H9 (cell line): Measurements from ENCODE around the gene EPB41. TPM values are rescaled to one million over a fixed set of nuclear protein-coding genes. Genes with fewer than 3 reads are reported as not detected.

Experiments
- DNase-seq: peaks from one replicate; pipeline ENCODE4 v3.0.0-alpha.2; 2017
- H2AFZ ChIP-seq: one replicate; pipeline ENCODE4 v1.6.1; 2013; ENCODE audit warnings: mild to moderate bottlenecking, low read length, control low read depth, moderate library complexity
- H2AK5ac ChIP-seq: 2 replicates; pipeline ENCODE4 v1.6.1; 2013; ENCODE audit warnings: low read length, control low read depth, mixed read lengths; ENCODE audit not compliant: insufficient read length
- H2BK120ac ChIP-seq: one replicate; pipeline ENCODE4 v1.6.1; 2013; ENCODE audit warnings: low read depth, mild to moderate bottlenecking, low read length, control low read depth, inconsistent platforms; ENCODE audit not compliant: poor library complexity, severe bottlenecking
- H2BK12ac ChIP-seq: 2 replicates; pipeline ENCODE4 v1.6.1; 2013; ENCODE audit warnings: low read length, control low read depth, mixed read lengths, low read depth; ENCODE audit not compliant: insufficient read length
- H2BK15ac ChIP-seq: 2 replicates; pipeline ENCODE4 v1.6.1; 2013; ENCODE audit warnings: low read depth, low read length, control low read depth
- H2BK20ac ChIP-seq: one replicate; pipeline ENCODE4 v1.6.1; 2013; ENCODE audit warnings: low read depth, mild to moderate bottlenecking, low read length, control low read depth, inconsistent platforms; ENCODE audit not compliant: poor library complexity, severe bottlenecking
- H2BK5ac ChIP-seq: 2 replicates; pipeline ENCODE4 v1.6.1; 2013; ENCODE audit warnings: low read length, control low read depth, mixed read lengths; ENCODE audit not compliant: insufficient read length
- H3K14ac ChIP-seq: 2 replicates; pipeline ENCODE4 v1.6.1; 2013; ENCODE audit warnings: low read length, control low read depth; ENCODE audit not compliant: insufficient read depth
- H3K18ac ChIP-seq: 2 replicates; pipeline ENCODE4 v1.6.1; 2013; ENCODE audit warnings: low read depth, mild to moderate bottlenecking, mixed read lengths, low read length, control low read depth; ENCODE audit not compliant: insufficient read length
- H3K23ac ChIP-seq: 2 replicates; pipeline ENCODE4 v1.6.1; 2013; ENCODE audit warnings: low read length, control low read depth, mixed read lengths, low read depth; ENCODE audit not compliant: insufficient read length
- H3K23me2 ChIP-seq: 2 replicates; pipeline ENCODE4 v1.6.1; 2013; ENCODE audit warnings: low read depth, mild to moderate bottlenecking, mixed read lengths, low read length, control low read depth; ENCODE audit not compliant: insufficient read length, poor library complexity, severe bottlenecking
- H3K27ac ChIP-seq: 2 replicates; pipeline ENCODE4 v1.5.1; 2013; ENCODE audit warnings: low read length, control low read depth, mixed read lengths, low read depth; ENCODE audit not compliant: insufficient read length
- H3K27me3 ChIP-seq: 2 replicates; pipeline ENCODE4 v1.6.1; 2013; ENCODE audit warnings: low read length, control low read depth, inconsistent platforms; ENCODE audit not compliant: insufficient read depth
- H3K4ac ChIP-seq: 2 replicates; pipeline ENCODE4 v1.6.1; 2013; ENCODE audit warnings: low read depth, mild to moderate bottlenecking, control low read depth, inconsistent platforms, low read length, moderate library complexity
- H3K4me1 ChIP-seq: 2 replicates; pipeline ENCODE4 v1.6.1; 2013; ENCODE audit warnings: low read length, control low read depth, inconsistent platforms; ENCODE audit not compliant: insufficient read depth
- H3K4me2 ChIP-seq: 2 replicates; pipeline ENCODE4 v1.6.1; 2013; ENCODE audit warnings: low read length, control low read depth, mixed read lengths; ENCODE audit not compliant: insufficient read length, insufficient read depth
- H3K56ac ChIP-seq: 2 replicates; pipeline ENCODE4 v1.6.1; 2013; ENCODE audit warnings: low read depth, mild to moderate bottlenecking, mixed read lengths, low read length, control low read depth; ENCODE audit not compliant: insufficient read length
- H3K79me1 ChIP-seq: 2 replicates; pipeline ENCODE4 v1.6.1; 2013; ENCODE audit warnings: low read depth, mild to moderate bottlenecking, moderate library complexity, low read length, control low read depth, inconsistent platforms; ENCODE audit not compliant: insufficient read depth, poor library complexity, severe bottlenecking
- H3K79me2 ChIP-seq: 2 replicates; pipeline ENCODE4 v1.6.1; 2013; ENCODE audit warnings: low read length, control low read depth, inconsistent platforms; ENCODE audit not compliant: insufficient read depth
- H3K9ac ChIP-seq: 2 replicates; pipeline ENCODE4 v1.6.1; 2013; ENCODE audit warnings: low read length, control low read depth, mixed read lengths; ENCODE audit not compliant: insufficient read length; ENCODE audit errors: extremely low read depth
- H3K9me3 ChIP-seq: one replicate; pipeline ENCODE4 v1.6.1; 2013; ENCODE audit warnings: low read depth, low read length, inconsistent platforms; ENCODE audit not compliant: control insufficient read depth
- H3T11ph ChIP-seq: one replicate; pipeline ENCODE4 v1.6.1; 2013; ENCODE audit warnings: mild to moderate bottlenecking, low read length, control low read depth, inconsistent platforms
- H4K20me1 ChIP-seq: one replicate; pipeline ENCODE4 v1.6.1; 2013; ENCODE audit not compliant: control insufficient read depth, insufficient read length, insufficient read depth
- H4K5ac ChIP-seq: 2 replicates; pipeline ENCODE4 v1.6.1; 2013; ENCODE audit warnings: low read depth, mild to moderate bottlenecking, mixed read lengths, low read length, control low read depth; ENCODE audit not compliant: insufficient read length
- H4K8ac ChIP-seq: replicated peaks from 2 replicates; pipeline ENCODE4 v1.6.1; 2013; ENCODE audit warnings: low read length, control low read depth, mixed read lengths, low read depth; ENCODE audit not compliant: insufficient read length
- H4K91ac ChIP-seq: 2 replicates; pipeline ENCODE4 v1.6.1; 2013; ENCODE audit warnings: low read depth, mild to moderate bottlenecking, moderate library complexity, mixed read lengths, low read length, control low read depth; ENCODE audit not compliant: insufficient read length
- H3K27ac Mint-ChIP-seq, 3 experiments: 2 replicates in 2 of 3; 3 replicates in 1 of 3; pipeline ENCODE4 v1.8.0; 2020 to 2021; ENCODE audit warnings: mixed read lengths in 3 of 3, mild to moderate bottlenecking in 1 of 3, moderate library complexity in 1 of 3
- H3K27me3 Mint-ChIP-seq: 2 replicates; pipeline ENCODE4 v1.8.0; 2021; ENCODE audit warnings: low read depth, mild to moderate bottlenecking, moderate library complexity, mixed read lengths
- H3K36me3 Mint-ChIP-seq, 3 experiments: 2 replicates in 2 of 3; 3 replicates in 1 of 3; pipeline ENCODE4 v1.8.0; 2020 to 2021; ENCODE audit warnings: low read depth in 3 of 3, mixed read lengths in 3 of 3; ENCODE audit not compliant: insufficient read depth in 1 of 3
- H3K4me1 Mint-ChIP-seq, 2 experiments: 2 replicates each; pipeline ENCODE4 v1.8.0; 2020; ENCODE audit warnings: mixed read lengths in 2 of 2
- H3K4me3 Mint-ChIP-seq, 2 experiments: 2 replicates in 1 of 2; 3 replicates in 1 of 2; pipeline ENCODE4 v1.8.0; 2020 to 2021; ENCODE audit warnings: mild to moderate bottlenecking in 2 of 2, mixed read lengths in 2 of 2, moderate library complexity in 1 of 2
- H3K9me3 Mint-ChIP-seq, 2 experiments: 2 replicates in 1 of 2; 3 replicates in 1 of 2; pipeline ENCODE4 v1.8.0; 2020; ENCODE audit warnings: mild to moderate bottlenecking in 2 of 2, mixed read lengths in 2 of 2, moderate library complexity in 1 of 2
- CTCF ChIP-seq: fragments of 200-600 bp; sonication (generic); conservative IDR thresholded peaks from 3 replicates; pipeline ENCODE4 v1.8.0; 2021; ENCODE audit warnings: antibody characterized with exemption, mild to moderate bottlenecking
- total RNA-seq: library from RNA; stranded (reverse); gene quantifications from 2 replicates; pipeline ENCODE4 v1.2.1, GENCODE V29; 2021

The EPB41 gene
- total RNA-seq, 1 experiment from 2014 or later, result 75.4 TPM

- H3K23ac ChIP-seq, result no peak overlapping the region
- no peak overlapping the region for H2BK20ac ChIP-seq
- H3K79me1 ChIP-seq, result peaks cover 5% of the 10 kb centered on the region
- no peak overlapping the region for H2AK5ac ChIP-seq
- peaks cover 13 to 14% of the 10 kb centered on the region in 2 experiments for H3K4me1 Mint-ChIP-seq
- no peak overlapping the region for H2BK12ac ChIP-seq
- no peak for TF ChIP-seq CTCF
- no peak overlapping the region for H2AFZ ChIP-seq
- no peaks in the 10 kb centered on the region for H3K9me3 ChIP-seq
- DNase-seq, result no peak
- H2BK5ac ChIP-seq, result no peak overlapping the region
- no peak overlapping the region for H3K56ac ChIP-seq
- no peak overlapping the region for H3K4me3 Mint-ChIP-seq
- H3K27ac Mint-ChIP-seq, result peak overlapping the region in 2 of 3 experiments; percentile 68 to 85; a peak in 2 of 7 replicates
- H3K4me2 ChIP-seq, result no peak overlapping the region
- no peaks in the 10 kb centered on the region for H3K27me3 ChIP-seq
- H4K8ac ChIP-seq, result no peak overlapping the region
- H3K4me1 ChIP-seq, result peaks cover 2% of the 10 kb centered on the region
- no peak overlapping the region for H3K9ac ChIP-seq
- 0 out of 2 replicates have a peak, but pooled peaks cover 3% of the 10 kb centered on the region for H3K79me2 ChIP-seq
- no peak overlapping the region for H3K27ac ChIP-seq
- H3K27me3 Mint-ChIP-seq, result no peaks in the 10 kb centered on the region
- no peak overlapping the region for H2BK15ac ChIP-seq
- no peaks in the 10 kb centered on the region for H4K20me1 ChIP-seq
- H3T11ph ChIP-seq, result no peak overlapping the region
- no peaks in the 10 kb centered on the region for H3K36me3 Mint-ChIP-seq
- no peaks in the 10 kb centered on the region for H3K9me3 Mint-ChIP-seq
- H3K23me2 ChIP-seq, result no peaks in the 10 kb centered on the region
- H4K5ac ChIP-seq, result no peak overlapping the region
- H4K91ac ChIP-seq, result no peak overlapping the region
- H3K18ac ChIP-seq, result no peak overlapping the region
- no peak overlapping the region for H3K4ac ChIP-seq
- H3K14ac ChIP-seq, result no peak overlapping the region
- no peak overlapping the region for H2BK120ac ChIP-seq
Observed at GRCh38 chr1:28950449-28950848, 36.1 kb downstream of the EPB41 start.
